ENCODE results near the gene MEX3D.

The MEX3D gene

DNA sequence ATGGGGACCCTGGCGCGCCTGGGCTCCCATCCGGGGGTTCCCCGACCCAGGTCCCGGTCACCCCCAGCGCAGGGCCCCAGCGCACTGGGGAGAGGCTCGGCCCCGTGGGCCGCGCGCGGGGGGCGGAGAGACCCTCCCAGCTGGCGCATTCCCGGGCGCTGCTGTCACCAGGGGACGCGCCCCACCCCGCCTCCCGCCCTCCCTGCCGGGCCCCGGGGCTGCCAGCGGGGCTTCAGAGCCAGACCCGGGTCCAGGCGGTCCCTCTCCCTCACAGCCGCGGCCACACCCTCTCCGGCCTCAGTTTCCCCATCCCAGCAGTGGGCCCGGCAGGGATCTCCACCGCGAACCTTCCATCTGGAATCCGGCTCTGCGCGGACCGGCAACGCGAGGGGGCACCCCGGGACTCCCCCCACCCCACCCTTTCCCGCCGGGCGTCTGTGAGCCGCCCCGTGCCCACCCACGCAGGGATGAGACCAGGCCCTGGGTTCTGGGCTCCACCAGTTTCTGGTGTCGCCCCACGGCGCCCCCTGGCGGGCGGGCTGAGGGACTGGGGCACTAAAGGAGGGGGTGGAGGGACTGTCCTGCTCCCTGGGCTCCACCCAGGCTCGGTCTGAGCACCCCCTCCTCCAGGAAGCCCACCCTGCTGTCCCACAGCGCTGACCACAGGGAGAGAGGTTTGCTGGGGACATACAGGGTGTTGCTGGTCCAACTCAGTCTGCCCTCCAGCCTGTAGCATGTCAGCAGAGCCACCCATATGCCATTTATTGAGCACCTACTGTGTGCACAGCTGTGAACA, 54.4 kb downstream of the MEX3D start:
- TF ChIP-seq CTCF (IDR thresholded peaks at IDR 0.05; ENCODE audit: low read length) (peak; percentile 68), EZH2 (IDR thresholded peaks at IDR 0.05; ENCODE audit: borderline replicate concordance, low read length) (no peak)
- H3K9me2 ChIP-seq (ENCODE audit: low read depth, low read length): no peaks in the 10 kb centered on the region
- H3K27me3 ChIP-seq (ENCODE audit: insufficient read depth, low read length): peaks cover 8% of the 10 kb centered on the region
- no peaks in the 10 kb centered on the region for H3K4me1 ChIP-seq (ENCODE audit: insufficient read depth, low read length, severe bottlenecking)
- H3K4me3 ChIP-seq (ENCODE audit: low read depth, low read length, poor library complexity, severe bottlenecking): no peak overlapping the region
- H3K9me3 ChIP-seq (ENCODE audit: low read length): no peaks in the 10 kb centered on the region
- H3K36me3 ChIP-seq (ENCODE audit: insufficient read depth, low read length): no peaks in the 10 kb centered on the region
- H3K9ac ChIP-seq (ENCODE audit: low read length): no peak overlapping the region
- H3K79me2 ChIP-seq (ENCODE audit: insufficient read depth, low read length): no peaks in the 10 kb centered on the region
- H3K27ac ChIP-seq (ENCODE audit: low read depth, low read length, poor library complexity, severe bottlenecking): no peak overlapping the region
- no peak overlapping the region for H3K4me2 ChIP-seq (ENCODE audit: low read length)
- no peaks in the 10 kb centered on the region for H3F3A ChIP-seq (ENCODE audit: insufficient read depth, low read length)
- no peaks in the 10 kb centered on the region for H4K20me1 ChIP-seq (ENCODE audit: insufficient read depth, low read length)
- no peak overlapping the region for H2AFZ ChIP-seq (ENCODE audit: low read length)

DNA sequence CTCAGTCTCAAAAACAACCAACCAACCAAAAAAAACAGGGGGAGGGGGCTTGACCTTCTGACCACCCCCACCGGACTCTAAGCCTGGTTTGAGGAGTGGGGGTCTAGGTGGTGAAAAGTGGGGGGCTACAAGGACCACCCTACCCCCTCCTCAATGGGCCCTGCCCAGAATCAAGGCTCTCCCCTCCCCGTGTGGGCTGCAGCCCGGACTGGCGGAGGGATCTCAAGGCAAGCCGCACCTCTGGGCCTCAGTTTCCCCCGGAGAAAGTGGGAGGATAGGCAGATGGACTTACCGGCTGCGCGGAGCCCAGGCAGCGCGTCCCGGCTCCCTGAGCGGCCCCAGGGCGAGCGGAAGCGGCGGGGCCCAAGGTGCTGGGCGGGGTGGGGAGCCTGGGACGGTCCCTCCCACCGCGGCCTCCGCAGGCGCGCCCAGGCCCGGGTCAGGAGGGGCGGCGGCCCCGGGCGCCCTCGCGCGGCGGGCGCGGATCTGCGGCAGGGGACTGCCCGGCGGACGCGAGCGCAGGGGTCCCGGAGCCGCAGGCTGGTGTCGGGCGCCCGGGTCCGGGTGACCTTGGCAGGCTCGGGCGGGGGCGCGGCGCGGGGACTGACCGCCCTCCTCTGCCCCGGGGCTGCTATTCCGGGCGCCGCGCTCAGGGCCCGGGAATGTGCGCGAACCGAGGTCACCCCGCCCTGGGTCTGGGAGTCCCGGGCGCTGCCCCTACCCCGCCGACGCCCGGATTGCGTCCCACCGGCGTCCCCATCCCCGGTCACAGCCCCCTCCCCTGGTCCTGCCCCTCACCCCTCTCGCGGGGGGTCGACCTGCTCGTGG, 55.2 kb downstream of the MEX3D start, which contains the start of gene ADAMTSL5:
ADAMTSL5 (minus strand) TSS at position 349 of the 828 bp plus-strand sequence. CDS start 2,076 bp downstream, outside the sequence.
- no peak within 1 kb of the TSS for H3K9ac ChIP-seq (ENCODE audit: low read length)
- no peaks in the 10 kb centered on the region for H3K9me3 ChIP-seq (ENCODE audit: low read length)
- no peak within 1 kb of the TSS for H3K4me3 ChIP-seq (ENCODE audit: low read depth, low read length, poor library complexity, severe bottlenecking)
- no peaks in the 10 kb centered on the region for H4K20me1 ChIP-seq (ENCODE audit: insufficient read depth, low read length)
- peaks cover 8% of the 10 kb centered on the region for H3K27me3 ChIP-seq (ENCODE audit: insufficient read depth, low read length)
- no peak for TF ChIP-seq CTCF (IDR thresholded peaks at IDR 0.05; ENCODE audit: low read length)
- TF ChIP-seq EZH2 (IDR thresholded peaks at IDR 0.05; ENCODE audit: borderline replicate concordance, low read length): no peak
- H3K27ac ChIP-seq (ENCODE audit: low read depth, low read length, poor library complexity, severe bottlenecking): no peak within 1 kb of the TSS
- H3K4me1 ChIP-seq (ENCODE audit: insufficient read depth, low read length, severe bottlenecking): no peaks in the 10 kb centered on the region
- peak within 1 kb of the TSS; percentile 40; the same call in 1 of the 2 replicates for H3K4me2 ChIP-seq (ENCODE audit: low read length)
- H3F3A ChIP-seq (ENCODE audit: insufficient read depth, low read length): no peaks in the 10 kb centered on the region
- H3K36me3 ChIP-seq (ENCODE audit: insufficient read depth, low read length): no peaks in the 10 kb centered on the region
- H3K79me2 ChIP-seq (ENCODE audit: insufficient read depth, low read length): no peaks in the 10 kb centered on the region
- no peaks in the 10 kb centered on the region for H3K9me2 ChIP-seq (ENCODE audit: low read depth, low read length)
- no peak within 1 kb of the TSS for H2AFZ ChIP-seq (ENCODE audit: low read length)

DNA sequence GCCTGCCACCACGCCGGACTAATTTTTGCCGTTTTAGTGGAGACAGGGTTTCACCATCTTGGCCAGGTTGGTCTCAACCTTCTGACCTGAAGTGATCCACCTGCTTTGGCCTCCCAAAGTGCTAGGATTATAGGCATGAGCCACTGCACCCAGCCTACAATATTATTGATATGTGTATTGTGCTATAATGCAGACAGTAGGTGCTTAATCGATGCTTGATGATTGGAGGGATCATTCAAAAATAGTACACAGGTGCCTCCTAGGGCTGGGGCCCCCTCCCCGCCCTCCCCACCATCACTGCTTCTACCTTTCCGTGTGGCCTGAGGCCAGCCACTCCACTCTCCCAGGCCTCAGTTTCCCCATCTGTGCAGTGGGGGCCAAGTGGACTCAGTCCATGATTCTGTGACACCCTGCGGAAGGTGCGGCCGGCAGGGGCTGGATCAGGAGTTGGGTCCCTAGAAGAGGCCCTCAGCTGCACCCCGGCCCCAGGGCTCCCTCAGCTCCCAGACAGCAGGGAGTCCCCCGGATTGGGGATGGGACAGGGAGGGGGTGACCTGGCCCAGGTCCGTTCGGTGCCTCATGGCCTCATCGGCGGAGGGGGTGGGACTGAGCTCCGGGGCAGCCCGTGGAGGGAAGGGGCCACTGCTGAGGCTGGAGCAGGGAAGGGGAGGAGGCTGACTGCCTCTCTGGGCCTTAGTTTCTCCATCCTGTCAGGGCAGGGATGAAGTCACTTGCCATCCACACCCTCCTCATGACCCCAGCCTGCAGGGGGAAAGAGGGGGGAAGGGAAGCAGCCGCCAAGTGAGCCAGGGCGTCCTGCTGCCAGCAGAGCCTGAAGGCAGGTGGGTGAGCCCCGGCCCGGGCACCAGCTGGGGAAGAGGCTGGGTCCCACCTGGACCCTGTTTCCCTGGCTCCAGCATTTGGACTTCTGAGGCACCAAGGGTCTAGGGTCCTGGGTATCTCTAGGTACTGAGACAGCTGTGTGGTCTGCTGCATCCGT, 56.5 kb downstream of the MEX3D start:
- Histone ChIP-seq H3K4me3 (ENCODE audit: low read depth, low read length, poor library complexity, severe bottlenecking) (no peak overlapping the region), H3K27ac (ENCODE audit: low read depth, low read length, poor library complexity, severe bottlenecking) (no peak overlapping the region), H3K79me2 (ENCODE audit: insufficient read depth, low read length) (no peaks in the 10 kb centered on the region), H3K27me3 (ENCODE audit: insufficient read depth, low read length) (peaks cover 8% of the 10 kb centered on the region), H3K9me3 (ENCODE audit: low read length) (no peaks in the 10 kb centered on the region), H3K36me3 (ENCODE audit: insufficient read depth, low read length) (no peaks in the 10 kb centered on the region), H3K9ac (ENCODE audit: low read length) (no peak overlapping the region), H4K20me1 (ENCODE audit: insufficient read depth, low read length) (no peaks in the 10 kb centered on the region), H2AFZ (ENCODE audit: low read length) (no peak overlapping the region), H3K4me2 (ENCODE audit: low read length) (no peak overlapping the region), H3K9me2 (ENCODE audit: low read depth, low read length) (no peaks in the 10 kb centered on the region), H3K4me1 (ENCODE audit: insufficient read depth, low read length, severe bottlenecking) (no peaks in the 10 kb centered on the region), H3F3A (ENCODE audit: insufficient read depth, low read length) (no peaks in the 10 kb centered on the region)
- no peak for TF ChIP-seq EZH2 (IDR thresholded peaks at IDR 0.05; ENCODE audit: borderline replicate concordance, low read length)
- no peak for TF ChIP-seq CTCF (IDR thresholded peaks at IDR 0.05; ENCODE audit: low read length)

All from OCI-LY1 (cell line).